PC-3 (cell line): ENCODE data around the gene SMCO4.

Source experiments
- EZH2 ChIP-seq: fragments of 300-600 bp; sonication (generic); IDR thresholded peaks from one replicate; pipeline ENCODE4 v1.6.1; 2017; ENCODE audit warnings: antibody characterized with exemption, mild to moderate bottlenecking, low read length; ENCODE audit not compliant: unreplicated experiment
- EZH2phosphoT487 ChIP-seq: fragments of 300-600 bp; sonication (generic); IDR thresholded peaks from 2 replicates; pipeline ENCODE4 v1.6.1; 2018; ENCODE audit warnings: mild to moderate bottlenecking, antibody characterized with exemption, low read length, borderline replicate concordance
- TF ChIP-seq, protein P1 (sequence below): fragments of 300-600 bp; sonication (generic); conservative IDR thresholded peaks from 2 replicates; pipeline ENCODE4 v1.5.1; 2017; ENCODE audit warnings: antibody characterized with exemption, low read depth, mild to moderate bottlenecking, low read length

DNA sequence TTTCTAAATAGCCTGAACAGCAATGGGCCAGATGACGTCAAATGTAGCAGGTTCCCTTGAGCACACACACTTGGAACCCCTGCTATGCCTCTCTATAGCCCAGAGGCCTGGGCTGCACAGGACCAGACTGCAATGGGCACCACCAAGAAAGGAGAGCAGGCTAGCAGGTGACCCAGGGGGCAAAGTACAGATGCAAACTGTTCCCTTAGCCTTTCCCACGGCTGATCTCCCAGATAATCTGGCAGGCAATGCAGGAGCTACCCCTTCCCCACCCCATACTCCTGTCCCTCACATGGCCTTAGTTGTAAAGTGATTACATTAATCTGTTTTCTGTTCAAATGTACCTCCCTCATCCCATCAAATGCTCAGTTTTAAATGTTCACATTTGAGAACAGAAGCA is 41.3 kb downstream of the SMCO4 start:
- no peak for TF ChIP-seq EZH2
- TF ChIP-seq EZH2phosphoT487 = no peak
- TF ChIP-seq, protein P1, sequence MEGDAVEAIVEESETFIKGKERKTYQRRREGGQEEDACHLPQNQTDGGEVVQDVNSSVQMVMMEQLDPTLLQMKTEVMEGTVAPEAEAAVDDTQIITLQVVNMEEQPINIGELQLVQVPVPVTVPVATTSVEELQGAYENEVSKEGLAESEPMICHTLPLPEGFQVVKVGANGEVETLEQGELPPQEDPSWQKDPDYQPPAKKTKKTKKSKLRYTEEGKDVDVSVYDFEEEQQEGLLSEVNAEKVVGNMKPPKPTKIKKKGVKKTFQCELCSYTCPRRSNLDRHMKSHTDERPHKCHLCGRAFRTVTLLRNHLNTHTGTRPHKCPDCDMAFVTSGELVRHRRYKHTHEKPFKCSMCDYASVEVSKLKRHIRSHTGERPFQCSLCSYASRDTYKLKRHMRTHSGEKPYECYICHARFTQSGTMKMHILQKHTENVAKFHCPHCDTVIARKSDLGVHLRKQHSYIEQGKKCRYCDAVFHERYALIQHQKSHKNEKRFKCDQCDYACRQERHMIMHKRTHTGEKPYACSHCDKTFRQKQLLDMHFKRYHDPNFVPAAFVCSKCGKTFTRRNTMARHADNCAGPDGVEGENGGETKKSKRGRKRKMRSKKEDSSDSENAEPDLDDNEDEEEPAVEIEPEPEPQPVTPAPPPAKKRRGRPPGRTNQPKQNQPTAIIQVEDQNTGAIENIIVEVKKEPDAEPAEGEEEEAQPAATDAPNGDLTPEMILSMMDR = no peak
